Effector CD4-positive, alpha-beta T cell (primary cell): Measurements from ENCODE around the gene DTWD2.
"Not testable (repeated sequence)": the region's sequence is repeated elsewhere in the genome, so short reads cannot be mapped to it uniquely, and the experiment has no call there.

Experiments used
- DNase-seq: peaks from one replicate; pipeline ENCODE4 v3.0.0-alpha.2; 2020

Gene DTWD2

GRCh38 chr5:118994595-118994994 lies 6.2 kb upstream of the DTWD2 start:
- DNase-seq, result no peak

GRCh38 chr5:118993118-118993517 lies 4.8 kb upstream of the DTWD2 start:
- not testable (repeated sequence) for DNase-seq

- DNase-seq, result not testable (repeated sequence)
Measured at GRCh38 chr5:118992055-118992454, 3.7 kb upstream of the DTWD2 start.

- DNase-seq, result no peak
Measured at GRCh38 chr5:118990582-118990981, 2.2 kb upstream of the DTWD2 start.

- DNase-seq, result no peak
Measured at GRCh38 chr5:118989816-118990215, 1.5 kb upstream of the DTWD2 start.

- no peak for DNase-seq
Measured at GRCh38 chr5:118988866-118989180, 476 bp upstream of the DTWD2 start.

- DNase-seq, result no peak
Measured at GRCh38 chr5:118984602-118985001, 3.7 kb downstream of the DTWD2 start.

- DNase-seq, result no peak
Measured at GRCh38 chr5:118981783-118982182, 6.6 kb downstream of the DTWD2 start.

GRCh38 chr5:118980438-118980837 lies 7.9 kb downstream of the DTWD2 start:
- DNase-seq, result no peak

GRCh38 chr5:118980017-118980416 lies 8.3 kb downstream of the DTWD2 start:
- DNase-seq, result no peak

- DNase-seq, result not testable (repeated sequence)
Measured at GRCh38 chr5:118973779-118974445, 14.4 kb downstream of the DTWD2 start.

GRCh38 chr5:118968925-118969375 lies 19.4 kb downstream of the DTWD2 start:
- no peak for DNase-seq

- DNase-seq, result no peak
Measured at GRCh38 chr5:118968406-118968911, 19.9 kb downstream of the DTWD2 start.

GRCh38 chr5:118967059-118967508 lies 21.3 kb downstream of the DTWD2 start:
- DNase-seq, result no peak

GRCh38 chr5:118965890-118966289 lies 22.5 kb downstream of the DTWD2 start:
- DNase-seq, result no peak

- not testable (repeated sequence) for DNase-seq
Measured at GRCh38 chr5:118964970-118965369, 23.4 kb downstream of the DTWD2 start.

GRCh38 chr5:118964388-118964787 lies 24.0 kb downstream of the DTWD2 start:
- DNase-seq, result not testable (repeated sequence)

GRCh38 chr5:118963169-118963568 lies 25.2 kb downstream of the DTWD2 start:
- DNase-seq, result no peak

- no peak for DNase-seq
Measured at GRCh38 chr5:118960557-118960956, 27.8 kb downstream of the DTWD2 start.

GRCh38 chr5:118956727-118957126 lies 31.6 kb downstream of the DTWD2 start:
- DNase-seq, result no peak

- no peak for DNase-seq
Measured at GRCh38 chr5:118953652-118954005, 34.7 kb downstream of the DTWD2 start.

- no peak for DNase-seq
Measured at GRCh38 chr5:118952992-118953651, 35.2 kb downstream of the DTWD2 start.

GRCh38 chr5:118952306-118952705 lies 36.0 kb downstream of the DTWD2 start:
- not testable (repeated sequence) for DNase-seq

GRCh38 chr5:118950354-118950753 lies 38.0 kb downstream of the DTWD2 start:
- DNase-seq, result not testable (repeated sequence)
